IPS-20b (cell line): ENCODE results near the gene FBXL16.

Source experiments
- H3K27ac ChIP-seq: one replicate; pipeline ENCODE4 v1.5.1; 2013; ENCODE audit warnings: low read length
- H3K27me3 ChIP-seq: 2 replicates; pipeline ENCODE4 v1.6.1; 2013; ENCODE audit warnings: mild to moderate bottlenecking, low read length, inconsistent platforms; ENCODE audit not compliant: insufficient read depth
- H3K36me3 ChIP-seq: 2 replicates; pipeline ENCODE4 v1.6.1; 2013; ENCODE audit warnings: low read depth, mild to moderate bottlenecking, inconsistent platforms, low read length, moderate library complexity; ENCODE audit not compliant: insufficient read depth
- H3K4me1 ChIP-seq: 2 replicates; pipeline ENCODE4 v1.6.1; 2013; ENCODE audit warnings: mild to moderate bottlenecking, control low read depth, inconsistent platforms, low read length, moderate library complexity; ENCODE audit not compliant: insufficient read depth
- H3K4me3 ChIP-seq: 2 replicates; pipeline ENCODE4 v1.5.1; 2013; ENCODE audit warnings: mild to moderate bottlenecking, low read length, inconsistent platforms
- H3K9ac ChIP-seq: 2 replicates; pipeline ENCODE4 v1.6.1; 2013; ENCODE audit warnings: low read depth, mild to moderate bottlenecking, inconsistent platforms, low read length, moderate library complexity
- H3K9me3 ChIP-seq: 2 replicates; pipeline ENCODE4 v1.6.1; 2013; ENCODE audit warnings: mild to moderate bottlenecking, low read depth, low read length, inconsistent platforms; ENCODE audit not compliant: insufficient read depth

Gene FBXL16

GRCh38 chr16:733382-734207 is 28.0 kb upstream of the FBXL16 start:
- no peak overlapping the region for H3K4me3 ChIP-seq
- H3K36me3 ChIP-seq, result peaks cover 15% of the 10 kb centered on the region
- no peaks in the 10 kb centered on the region for H3K9me3 ChIP-seq
- no peaks in the 10 kb centered on the region for H3K4me1 ChIP-seq
- H3K9ac ChIP-seq, result no peak overlapping the region
- H3K27ac ChIP-seq, result no peak overlapping the region
- no peaks in the 10 kb centered on the region; the same call in 1 of the 2 replicates for H3K27me3 ChIP-seq

- H3K9me3 ChIP-seq, result no peaks in the 10 kb centered on the region
- no peak overlapping the region for H3K9ac ChIP-seq
- H3K27ac ChIP-seq, result no peak overlapping the region
- no peaks in the 10 kb centered on the region for H3K4me1 ChIP-seq
- H3K27me3 ChIP-seq, result no peaks in the 10 kb centered on the region; the same call in 1 of the 2 replicates
- H3K4me3 ChIP-seq, result no peak overlapping the region
- H3K36me3 ChIP-seq, result peaks cover 15% of the 10 kb centered on the region
Observed at GRCh38 chr16:732936-733335, 27.3 kb upstream of the FBXL16 start.

GRCh38 chr16:732332-732731 is 26.7 kb upstream of the FBXL16 start:
- peaks cover 5% of the 10 kb centered on the region for H3K27me3 ChIP-seq
- no peaks in the 10 kb centered on the region for H3K4me1 ChIP-seq
- H3K36me3 ChIP-seq, result peaks cover 15% of the 10 kb centered on the region
- no peak overlapping the region for H3K4me3 ChIP-seq
- no peak overlapping the region for H3K9ac ChIP-seq
- no peak overlapping the region for H3K27ac ChIP-seq
- H3K9me3 ChIP-seq, result no peaks in the 10 kb centered on the region

GRCh38 chr16:730666-731509 is 25.3 kb upstream of the FBXL16 start:
- Histone ChIP-seq H3K4me1 (no peaks in the 10 kb centered on the region), H3K9me3 (no peaks in the 10 kb centered on the region), H3K9ac (no peak overlapping the region), H3K27ac (no peak overlapping the region), H3K4me3 (no peak overlapping the region), H3K27me3 (peaks cover 15% of the 10 kb centered on the region), H3K36me3 (peaks cover 5% of the 10 kb centered on the region)

- Histone ChIP-seq H3K4me1 (no peaks in the 10 kb centered on the region), H3K27ac (no peak overlapping the region)
Observed at GRCh38 chr16:729768-730665, 24.4 kb upstream of the FBXL16 start.

GRCh38 chr16:728890-729744 is 23.5 kb upstream of the FBXL16 start:
- Histone ChIP-seq H3K27ac (no peak overlapping the region), H3K27me3 (peaks cover 25% of the 10 kb centered on the region), H3K36me3 (peaks cover 5% of the 10 kb centered on the region), H3K4me1 (no peaks in the 10 kb centered on the region), H3K4me3 (peak overlapping the region; percentile 63; the same call in 1 of the 2 replicates), H3K9ac (no peak overlapping the region), H3K9me3 (no peaks in the 10 kb centered on the region)

More at GRCh38 chr16:729768-730665, 24.4 kb upstream of the FBXL16 start:
- Histone ChIP-seq H3K4me3 (no peak overlapping the region), H3K27me3 (peaks cover 23% of the 10 kb centered on the region), H3K36me3 (peaks cover 5% of the 10 kb centered on the region), H3K9ac (no peak overlapping the region), H3K9me3 (no peaks in the 10 kb centered on the region)

- Histone ChIP-seq H3K4me3 (peak overlapping the region; percentile 63), H3K4me1 (no peaks in the 10 kb centered on the region), H3K36me3 (peaks cover 2% of the 10 kb centered on the region), H3K9me3 (no peaks in the 10 kb centered on the region), H3K27me3 (peaks cover 25% of the 10 kb centered on the region), H3K27ac (no peak overlapping the region), H3K9ac (no peak overlapping the region)
Observed at GRCh38 chr16:728131-728889, 22.7 kb upstream of the FBXL16 start.

- H3K9ac ChIP-seq, result peak overlapping the region; percentile 15; the same call in 1 of the 2 replicates
- no peak overlapping the region for H3K27ac ChIP-seq
- H3K9me3 ChIP-seq, result no peaks in the 10 kb centered on the region
- H3K4me1 ChIP-seq, result no peaks in the 10 kb centered on the region
- peak overlapping the region; percentile 62 for H3K4me3 ChIP-seq
- no peaks in the 10 kb centered on the region; the same call in 1 of the 2 replicates for H3K36me3 ChIP-seq
- peaks cover 25% of the 10 kb centered on the region for H3K27me3 ChIP-seq
Observed at GRCh38 chr16:727291-727977, 21.8 kb upstream of the FBXL16 start.

- Histone ChIP-seq H3K36me3 (no peaks in the 10 kb centered on the region), H3K4me3 (peak within 1 kb of the TSS; percentile 62), H3K27ac (no peak within 1 kb of the TSS), H3K9me3 (no peaks in the 10 kb centered on the region), H3K27me3 (peaks cover 25% of the 10 kb centered on the region), H3K4me1 (no peaks in the 10 kb centered on the region), H3K9ac (peak within 1 kb of the TSS; percentile 15; the same call in 1 of the 2 replicates)
Observed at GRCh38 chr16:726438-727290, 21.1 kb upstream of the FBXL16 start, which contains the start of the genes CCDC78 and HAGHL. CCDC78 (minus strand) TSS chr16:726443; CDS start chr16:726367, 76 bp downstream. HAGHL (plus strand) TSS chr16:727106; CDS start chr16:727510, 404 bp downstream.
